Endothelial cell of umbilical vein (primary cell): ENCODE data around the gene DST.

ENCODE experiments used
- EZH2 ChIP-seq: IDR thresholded peaks from 2 replicates; pipeline ENCODE4 v1.6.1; 2012; ENCODE audit warnings: borderline replicate concordance, low read depth, mild to moderate bottlenecking, moderate library complexity, low read length, inconsistent platforms; ENCODE audit not compliant: severe bottlenecking
- JUN ChIP-seq: IDR thresholded peaks from 2 replicates; pipeline ENCODE4 v1.6.1; 2011; ENCODE audit warnings: borderline replicate concordance, low read depth; ENCODE audit not compliant: insufficient read length, insufficient read depth
- MYC ChIP-seq: IDR thresholded peaks from one replicate; pipeline ENCODE4 v1.6.1; 2011; ENCODE audit warnings: mild to moderate bottlenecking, low read depth, low read length
- POLR2A ChIP-seq: IDR thresholded peaks from 2 replicates; pipeline ENCODE4 v1.6.1; 2012; ENCODE audit warnings: low read depth, mild to moderate bottlenecking, control low read depth, low read length
- TF ChIP-seq, protein P1 (sequence below), 2 donors: IDR thresholded peaks; 1 replicate in 1 of 2; 2 replicates in 1 of 2; pipeline ENCODE4 v1.5.1; 2011; ENCODE audit warnings: low read length in 2 of 2, mild to moderate bottlenecking in 2 of 2, moderate library complexity in 2 of 2, control low read depth in 1 of 2, inconsistent platforms in 1 of 2, low read depth in 1 of 2; ENCODE audit not compliant: insufficient read depth in 1 of 2; ENCODE audit errors: extremely low read depth in 1 of 2

- TF ChIP-seq, protein P1, sequence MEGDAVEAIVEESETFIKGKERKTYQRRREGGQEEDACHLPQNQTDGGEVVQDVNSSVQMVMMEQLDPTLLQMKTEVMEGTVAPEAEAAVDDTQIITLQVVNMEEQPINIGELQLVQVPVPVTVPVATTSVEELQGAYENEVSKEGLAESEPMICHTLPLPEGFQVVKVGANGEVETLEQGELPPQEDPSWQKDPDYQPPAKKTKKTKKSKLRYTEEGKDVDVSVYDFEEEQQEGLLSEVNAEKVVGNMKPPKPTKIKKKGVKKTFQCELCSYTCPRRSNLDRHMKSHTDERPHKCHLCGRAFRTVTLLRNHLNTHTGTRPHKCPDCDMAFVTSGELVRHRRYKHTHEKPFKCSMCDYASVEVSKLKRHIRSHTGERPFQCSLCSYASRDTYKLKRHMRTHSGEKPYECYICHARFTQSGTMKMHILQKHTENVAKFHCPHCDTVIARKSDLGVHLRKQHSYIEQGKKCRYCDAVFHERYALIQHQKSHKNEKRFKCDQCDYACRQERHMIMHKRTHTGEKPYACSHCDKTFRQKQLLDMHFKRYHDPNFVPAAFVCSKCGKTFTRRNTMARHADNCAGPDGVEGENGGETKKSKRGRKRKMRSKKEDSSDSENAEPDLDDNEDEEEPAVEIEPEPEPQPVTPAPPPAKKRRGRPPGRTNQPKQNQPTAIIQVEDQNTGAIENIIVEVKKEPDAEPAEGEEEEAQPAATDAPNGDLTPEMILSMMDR (IDR thresholded peaks at IDR 0.05; ENCODE audit: extremely low read depth in 1 of 2, insufficient read depth in 1 of 2, low read depth in 1 of 2, low read length in 2 of 2): no peak
- TF ChIP-seq EZH2 (no peak), MYC (no peak), POLR2A (no peak), JUN (no peak)
Measured at GRCh38 chr6:56483929-56484328, 158.8 kb downstream of the DST start.
